ENCODE measurements around the gene RAD51B.

The RAD51B gene

GRCh38 chr14:67846029-67846610 lies 26.5 kb downstream of the RAD51B start:
- Histone ChIP-seq H3K27me3 (ENCODE audit: control insufficient read depth, insufficient read depth, low read length) (no peaks in the 10 kb centered on the region), H3K36me3 (ENCODE audit: control insufficient read depth, low read depth, low read length) (no peaks in the 10 kb centered on the region), H3K4me3 (ENCODE audit: low read length) (no peak overlapping the region), H3K27ac (ENCODE audit: low read length) (no peak overlapping the region), H3K9ac (ENCODE audit: low read length) (no peak overlapping the region), H3K9me3 (ENCODE audit: control insufficient read depth, low read depth, low read length) (no peaks in the 10 kb centered on the region), H3K4me1 (ENCODE audit: control insufficient read depth, low read depth, low read length) (no peaks in the 10 kb centered on the region)

- Histone ChIP-seq H3K4me3 (ENCODE audit: low read length) (no peak overlapping the region), H3K4me1 (ENCODE audit: control insufficient read depth, low read depth, low read length) (no peaks in the 10 kb centered on the region), H3K36me3 (ENCODE audit: control insufficient read depth, low read depth, low read length) (no peaks in the 10 kb centered on the region), H3K9me3 (ENCODE audit: control insufficient read depth, low read depth, low read length) (no peaks in the 10 kb centered on the region), H3K9ac (ENCODE audit: low read length) (no peak overlapping the region), H3K27ac (ENCODE audit: low read length) (no peak overlapping the region), H3K27me3 (ENCODE audit: control insufficient read depth, insufficient read depth, low read length) (no peaks in the 10 kb centered on the region)
These were observed 30.7 kb downstream of the RAD51B start for GRCh38 chr14:67850066-67850830.

GRCh38 chr14:67851785-67852410 lies 32.3 kb downstream of the RAD51B start:
- Histone ChIP-seq H3K27me3 (ENCODE audit: control insufficient read depth, insufficient read depth, low read length) (no peaks in the 10 kb centered on the region), H3K9ac (ENCODE audit: low read length) (no peak overlapping the region), H3K4me3 (ENCODE audit: low read length) (no peak overlapping the region), H3K36me3 (ENCODE audit: control insufficient read depth, low read depth, low read length) (no peaks in the 10 kb centered on the region), H3K4me1 (ENCODE audit: control insufficient read depth, low read depth, low read length) (no peaks in the 10 kb centered on the region), H3K9me3 (ENCODE audit: control insufficient read depth, low read depth, low read length) (no peaks in the 10 kb centered on the region), H3K27ac (ENCODE audit: low read length) (no peak overlapping the region)

DNA sequence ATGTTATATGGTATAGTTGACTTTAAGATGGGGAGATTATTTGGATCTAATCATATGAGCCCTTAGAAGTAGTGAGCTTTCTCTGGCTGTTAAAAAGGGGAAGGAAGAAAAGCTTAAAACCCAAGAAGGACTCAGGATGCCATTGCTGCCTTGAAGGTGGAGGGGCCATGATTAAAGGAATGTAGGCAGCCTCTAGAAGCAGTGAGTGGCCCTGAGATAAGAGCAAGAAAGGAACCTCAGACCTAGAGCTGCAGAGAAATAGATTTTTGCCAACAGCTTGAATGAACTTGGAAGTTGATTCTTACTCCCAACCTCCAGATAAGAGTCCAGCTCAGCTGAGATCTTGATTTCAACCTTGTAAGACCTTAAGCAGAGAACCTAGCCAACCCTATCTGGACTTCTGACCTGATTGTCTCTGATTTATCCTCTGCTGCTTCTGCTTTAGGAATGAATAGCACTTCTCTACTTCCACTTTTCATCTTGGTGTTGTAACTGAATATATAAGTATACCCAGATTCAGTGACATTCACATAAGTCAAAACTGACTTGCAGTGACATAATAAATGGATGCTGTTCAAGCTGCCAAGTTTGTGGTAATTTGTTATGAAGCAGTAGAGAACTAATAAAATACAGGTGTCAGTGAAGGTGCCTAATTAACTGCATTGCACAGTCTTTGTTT lies 33.5 kb downstream of the RAD51B start:
- Histone ChIP-seq H3K4me1 (ENCODE audit: control insufficient read depth, low read depth, low read length) (no peaks in the 10 kb centered on the region), H3K9me3 (ENCODE audit: control insufficient read depth, low read depth, low read length) (no peaks in the 10 kb centered on the region), H3K4me3 (ENCODE audit: low read length) (no peak overlapping the region), H3K9ac (ENCODE audit: low read length) (no peak overlapping the region), H3K27me3 (ENCODE audit: control insufficient read depth, insufficient read depth, low read length) (no peaks in the 10 kb centered on the region), H3K36me3 (ENCODE audit: control insufficient read depth, low read depth, low read length) (no peaks in the 10 kb centered on the region), H3K27ac (ENCODE audit: low read length) (no peak overlapping the region)

DNA sequence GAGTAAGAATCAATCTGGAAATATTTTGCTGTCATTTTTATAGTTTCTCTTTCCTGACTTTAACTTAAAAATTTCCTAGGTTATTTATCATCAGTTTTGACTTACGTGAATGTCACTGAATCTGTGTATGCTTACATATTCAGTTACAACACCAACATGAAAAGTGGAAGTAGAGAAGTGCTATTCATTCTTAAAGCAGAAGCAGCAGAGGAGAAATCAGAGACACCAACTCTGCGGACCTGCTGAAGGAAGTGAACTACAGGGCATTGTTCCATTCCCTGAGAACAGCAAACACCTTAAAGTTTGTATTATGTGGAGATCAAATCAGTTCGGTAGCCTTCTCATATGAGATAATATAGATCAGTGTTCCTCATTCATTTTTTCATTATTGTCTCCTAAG lies 34.1 kb downstream of the RAD51B start:
- Histone ChIP-seq H3K9me3 (ENCODE audit: control insufficient read depth, low read depth, low read length) (no peaks in the 10 kb centered on the region), H3K4me3 (ENCODE audit: low read length) (no peak overlapping the region), H3K4me1 (ENCODE audit: control insufficient read depth, low read depth, low read length) (no peaks in the 10 kb centered on the region), H3K9ac (ENCODE audit: low read length) (no peak overlapping the region), H3K27ac (ENCODE audit: low read length) (no peak overlapping the region), H3K36me3 (ENCODE audit: control insufficient read depth, low read depth, low read length) (no peaks in the 10 kb centered on the region), H3K27me3 (ENCODE audit: control insufficient read depth, insufficient read depth, low read length) (no peaks in the 10 kb centered on the region)

GRCh38 chr14:67856827-67857226 lies 37.2 kb downstream of the RAD51B start:
- Histone ChIP-seq H3K27ac (ENCODE audit: low read length) (no peak overlapping the region), H3K27me3 (ENCODE audit: control insufficient read depth, insufficient read depth, low read length) (no peaks in the 10 kb centered on the region), H3K9ac (ENCODE audit: low read length) (no peak overlapping the region), H3K9me3 (ENCODE audit: control insufficient read depth, low read depth, low read length) (no peaks in the 10 kb centered on the region), H3K36me3 (ENCODE audit: control insufficient read depth, low read depth, low read length) (no peaks in the 10 kb centered on the region), H3K4me3 (ENCODE audit: low read length) (no peak overlapping the region), H3K4me1 (ENCODE audit: control insufficient read depth, low read depth, low read length) (no peaks in the 10 kb centered on the region)

DNA sequence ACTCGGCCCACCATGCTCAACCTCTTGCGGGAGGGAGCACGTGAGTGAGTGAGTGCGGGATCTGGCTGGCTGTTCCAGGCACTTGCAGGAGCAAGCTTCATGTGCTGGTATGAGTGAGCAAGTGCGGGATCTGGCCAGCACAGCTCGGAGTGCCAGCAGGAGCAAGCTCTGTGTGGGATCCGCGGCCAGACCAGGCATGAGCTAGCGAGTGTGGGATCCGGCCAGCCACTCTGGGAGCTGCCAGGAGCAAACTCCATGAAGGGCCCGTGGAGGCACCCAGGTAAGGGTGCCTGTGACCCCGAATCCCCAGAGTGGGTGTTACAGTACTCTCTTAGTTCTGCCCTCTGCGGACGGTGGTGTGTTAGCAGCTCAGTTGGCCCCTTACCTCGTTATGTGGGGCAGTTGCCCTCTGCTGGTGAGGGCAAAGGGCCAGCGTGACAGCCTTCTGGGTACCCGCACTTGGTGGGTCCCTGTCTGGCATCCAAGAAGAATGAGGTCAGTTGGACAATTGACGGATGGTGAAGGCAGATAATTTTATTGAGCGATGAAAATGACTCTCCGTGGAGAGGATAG lies 38.3 kb downstream of the RAD51B start:
- Histone ChIP-seq H3K9ac (ENCODE audit: low read length) (no peak overlapping the region), H3K27ac (ENCODE audit: low read length) (no peak overlapping the region), H3K27me3 (ENCODE audit: control insufficient read depth, insufficient read depth, low read length) (no peaks in the 10 kb centered on the region), H3K4me3 (ENCODE audit: low read length) (no peak overlapping the region), H3K4me1 (ENCODE audit: control insufficient read depth, low read depth, low read length) (no peaks in the 10 kb centered on the region), H3K36me3 (ENCODE audit: control insufficient read depth, low read depth, low read length) (no peaks in the 10 kb centered on the region), H3K9me3 (ENCODE audit: control insufficient read depth, low read depth, low read length) (no peaks in the 10 kb centered on the region)

GRCh38 chr14:67859169-67859749 lies 39.7 kb downstream of the RAD51B start:
- Histone ChIP-seq H3K4me1 (ENCODE audit: control insufficient read depth, low read depth, low read length) (no peaks in the 10 kb centered on the region), H3K9me3 (ENCODE audit: control insufficient read depth, low read depth, low read length) (no peaks in the 10 kb centered on the region), H3K9ac (ENCODE audit: low read length) (no peak overlapping the region), H3K27me3 (ENCODE audit: control insufficient read depth, insufficient read depth, low read length) (no peaks in the 10 kb centered on the region), H3K36me3 (ENCODE audit: control insufficient read depth, low read depth, low read length) (no peaks in the 10 kb centered on the region), H3K27ac (ENCODE audit: low read length) (no peak overlapping the region), H3K4me3 (ENCODE audit: low read length) (no peak overlapping the region)

- no peak overlapping the region for H3K4me3 ChIP-seq (ENCODE audit: low read length)
- H3K9me3 ChIP-seq (ENCODE audit: control insufficient read depth, low read depth, low read length) = no peaks in the 10 kb centered on the region
- no peaks in the 10 kb centered on the region for H3K4me1 ChIP-seq (ENCODE audit: control insufficient read depth, low read depth, low read length)
- H3K27ac ChIP-seq (ENCODE audit: low read length) = no peak overlapping the region
- H3K36me3 ChIP-seq (ENCODE audit: control insufficient read depth, low read depth, low read length) = no peaks in the 10 kb centered on the region
- no peaks in the 10 kb centered on the region for H3K27me3 ChIP-seq (ENCODE audit: control insufficient read depth, insufficient read depth, low read length)
- H3K9ac ChIP-seq (ENCODE audit: low read length) = no peak overlapping the region
These were observed 43.6 kb downstream of the RAD51B start for GRCh38 chr14:67863223-67863622.

- Histone ChIP-seq H3K36me3 (ENCODE audit: control insufficient read depth, low read depth, low read length) (no peaks in the 10 kb centered on the region), H3K27me3 (ENCODE audit: control insufficient read depth, insufficient read depth, low read length) (no peaks in the 10 kb centered on the region), H3K9ac (ENCODE audit: low read length) (no peak overlapping the region), H3K9me3 (ENCODE audit: control insufficient read depth, low read depth, low read length) (no peaks in the 10 kb centered on the region), H3K4me1 (ENCODE audit: control insufficient read depth, low read depth, low read length) (peaks cover 7% of the 10 kb centered on the region), H3K4me3 (ENCODE audit: low read length) (no peak overlapping the region), H3K27ac (ENCODE audit: low read length) (no peak overlapping the region)
These were observed 55.8 kb downstream of the RAD51B start for GRCh38 chr14:67875175-67876006.

All from iPS-18a (cell line).